Measurements from ENCODE around the gene MCTP1.

MCTP1 gene

DNA sequence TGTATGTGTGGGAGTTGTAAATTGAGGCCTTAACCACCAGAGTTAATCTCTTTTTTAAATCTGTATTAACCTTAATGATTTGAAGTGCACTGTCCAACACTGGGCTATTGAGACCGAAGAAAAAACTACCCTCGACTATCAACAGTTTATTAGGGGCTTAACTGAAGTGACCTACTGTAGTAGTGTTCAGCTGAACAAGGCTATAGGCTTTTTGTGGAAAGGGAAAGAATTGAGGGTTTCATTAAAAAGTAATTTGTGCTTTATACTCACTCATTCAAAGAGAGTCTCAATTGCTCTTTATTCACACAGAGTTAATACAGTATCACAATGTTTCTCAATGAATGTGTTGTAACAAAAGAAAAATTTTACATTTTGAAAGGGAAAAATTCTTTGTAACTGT is 399.0 kb downstream of the MCTP1 start:
- TF ChIP-seq ESRRG (CRISPR knock-in tag; IDR thresholded peaks at IDR 0.05) (no peak), CSDC2 (CRISPR knock-in tag; IDR thresholded peaks at IDR 0.05) (no peak), TCF4 (CRISPR knock-in tag; IDR thresholded peaks at IDR 0.05; ENCODE audit: borderline replicate concordance) (no peak), ZFP3 (CRISPR knock-in tag; IDR thresholded peaks at IDR 0.05) (no peak), CSRNP3 (CRISPR knock-in tag; IDR thresholded peaks at IDR 0.05) (no peak), PATZ1 (CRISPR knock-in tag; IDR thresholded peaks at IDR 0.05; ENCODE audit: borderline replicate concordance) (no peak), SNAI2 (CRISPR knock-in tag; IDR thresholded peaks at IDR 0.05) (no peak), POU6F1 (CRISPR knock-in tag; IDR thresholded peaks at IDR 0.05; ENCODE audit: borderline replicate concordance, low read depth) (no peak), BACH2 (CRISPR knock-in tag; IDR thresholded peaks at IDR 0.05; ENCODE audit: borderline replicate concordance) (no peak), TSHZ2 (CRISPR knock-in tag; IDR thresholded peaks at IDR 0.05) (no peak), ZC3H10 (CRISPR knock-in tag; IDR thresholded peaks at IDR 0.05) (no peak), ZNF8 (CRISPR knock-in tag; IDR thresholded peaks at IDR 0.05) (no peak)
- TF ChIP-seq, protein P1, sequence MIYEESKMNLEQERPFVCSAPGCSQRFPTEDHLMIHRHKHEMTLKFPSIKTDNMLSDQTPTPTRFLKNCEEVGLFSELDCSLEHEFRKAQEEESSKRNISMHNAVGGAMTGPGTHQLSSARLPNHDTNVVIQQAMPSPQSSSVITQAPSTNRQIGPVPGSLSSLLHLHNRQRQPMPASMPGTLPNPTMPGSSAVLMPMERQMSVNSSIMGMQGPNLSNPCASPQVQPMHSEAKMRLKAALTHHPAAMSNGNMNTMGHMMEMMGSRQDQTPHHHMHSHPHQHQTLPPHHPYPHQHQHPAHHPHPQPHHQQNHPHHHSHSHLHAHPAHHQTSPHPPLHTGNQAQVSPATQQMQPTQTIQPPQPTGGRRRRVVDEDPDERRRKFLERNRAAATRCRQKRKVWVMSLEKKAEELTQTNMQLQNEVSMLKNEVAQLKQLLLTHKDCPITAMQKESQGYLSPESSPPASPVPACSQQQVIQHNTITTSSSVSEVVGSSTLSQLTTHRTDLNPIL (CRISPR knock-in tag; IDR thresholded peaks at IDR 0.05; ENCODE audit: low read depth), result no peak
- ATAC-seq, result no peak

DNA sequence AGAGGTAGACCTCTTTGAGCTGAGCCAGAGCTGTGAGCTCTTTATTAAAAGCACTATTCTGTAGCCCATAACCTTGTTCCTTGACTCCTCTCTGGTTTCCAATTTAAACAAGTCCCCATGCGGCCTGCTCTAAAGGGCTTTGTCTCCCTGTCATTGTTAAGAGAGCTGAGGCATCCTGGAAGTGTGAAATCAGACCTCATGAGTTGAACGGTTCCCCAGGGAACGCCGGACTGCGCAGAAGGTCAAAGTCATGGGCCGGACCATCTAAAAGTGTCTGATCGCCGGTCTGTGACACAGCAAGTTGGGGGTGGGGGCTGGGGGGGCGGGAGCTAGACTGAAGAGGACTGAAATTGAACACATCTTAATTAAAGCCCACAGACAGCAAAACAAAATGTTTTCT is 400.6 kb downstream of the MCTP1 start:
- no peak for TF ChIP-seq TSHZ2 (CRISPR knock-in tag; IDR thresholded peaks at IDR 0.05)
- TF ChIP-seq OSR1 (CRISPR knock-in tag; IDR thresholded peaks at IDR 0.05), result no peak
- ATAC-seq, result no peak

DNA sequence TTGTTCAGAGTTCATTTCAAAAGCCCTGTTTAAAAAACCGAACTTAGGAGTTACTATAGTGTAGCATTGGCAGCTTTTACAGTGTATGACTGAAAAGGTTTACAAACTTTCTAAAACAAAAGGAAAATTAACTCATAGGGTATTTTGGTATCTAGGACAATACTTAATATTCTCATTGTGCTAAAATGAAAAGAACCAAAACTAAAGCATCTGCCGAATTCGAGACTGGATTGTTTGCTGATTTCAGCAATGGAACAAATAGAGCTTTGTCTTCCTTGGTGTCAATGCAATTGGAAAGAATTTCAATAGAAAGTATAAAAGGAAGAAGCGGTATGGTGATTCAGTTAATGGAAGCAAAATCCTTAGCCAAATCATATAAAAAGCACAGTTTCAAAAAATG is 412.4 kb downstream of the MCTP1 start:
- ATAC-seq, result no peak
- TF ChIP-seq ZFP30 (CRISPR knock-in tag; IDR thresholded peaks at IDR 0.05), result no peak
- no peak for TF ChIP-seq ZC3H10 (CRISPR knock-in tag; IDR thresholded peaks at IDR 0.05)
- no peak for TF ChIP-seq PPARA (CRISPR knock-in tag; IDR thresholded peaks at IDR 0.05; ENCODE audit: borderline replicate concordance)
- no peak for TF ChIP-seq ARNTL (CRISPR knock-in tag; IDR thresholded peaks at IDR 0.05; ENCODE audit: borderline replicate concordance, low read depth)
- TF ChIP-seq ZNF565 (CRISPR knock-in tag; conservative IDR thresholded peaks at IDR 0.05; ENCODE audit: low read depth), result no peak
- no peak for TF ChIP-seq RARB (CRISPR knock-in tag; IDR thresholded peaks at IDR 0.05)
- TF ChIP-seq CSDC2 (CRISPR knock-in tag; IDR thresholded peaks at IDR 0.05), result no peak
- no peak for TF ChIP-seq TOX (CRISPR knock-in tag; IDR thresholded peaks at IDR 0.05; ENCODE audit: borderline replicate concordance)
- TF ChIP-seq POU6F1 (CRISPR knock-in tag; IDR thresholded peaks at IDR 0.05; ENCODE audit: borderline replicate concordance, low read depth), result no peak
- no peak for TF ChIP-seq ZNF8 (CRISPR knock-in tag; IDR thresholded peaks at IDR 0.05)
- TF ChIP-seq, protein P1 (CRISPR knock-in tag; IDR thresholded peaks at IDR 0.05; ENCODE audit: low read depth), result no peak
- no peak for TF ChIP-seq TCF4 (CRISPR knock-in tag; IDR thresholded peaks at IDR 0.05; ENCODE audit: borderline replicate concordance)

Measured in SK-N-SH treated with all-trans-retinoic acid at 6 μM for 48 hours (cell line).